T-helper 1 cell treated with Interleukin-12 subunit alpha and Interleukin-12 subunit beta and Interleukin-4 antibody, amounts not matched to agents 30 ng/mL and 1 ng/mL, for 36 hours (primary cell): ENCODE data around the gene DIDO1. TPM values are rescaled to one million over a fixed set of nuclear protein-coding genes. Genes with fewer than 3 reads are reported as not detected.

Source experiments
- total RNA-seq: library from RNA; stranded (reverse); gene quantifications from 2 replicates; pipeline ENCODE4 v1.2.3, GENCODE V29; 2022

The DIDO1 gene
- total RNA-seq, 1 donor from 2014 or later = 72.3 TPM

Other genes starting within 250 kb of the DIDO1 start
- gene NTSR1, start 217.7 kb downstream of the DIDO1 start, total RNA-seq = not detected in 2 replicates
- gene MRGBP, start 130.0 kb downstream of the DIDO1 start, total RNA-seq = 11.7 TPM in 2 replicates
- 82.6 and 90.5 TPM in 2 replicates for gene OGFR, start 121.7 kb downstream of the DIDO1 start, total RNA-seq
- 0.15 TPM in 1 of 2 replicates, not detected in the other for gene COL9A3, start 109.5 kb downstream of the DIDO1 start, total RNA-seq
- gene TCFL5, start 64.7 kb downstream of the DIDO1 start, total RNA-seq = 4.5 and 5.2 TPM in 2 replicates
- 34.2 and 37.0 TPM in 2 replicates for gene GID8, start 11.6 kb upstream of the DIDO1 start, total RNA-seq
- gene SLC17A9, start 26.2 kb upstream of the DIDO1 start, total RNA-seq = 2.5 and 3.2 TPM in 2 replicates
- not detected in 2 replicates for gene BHLHE23, start 80.5 kb upstream of the DIDO1 start, total RNA-seq